ENCODE measurements around the gene MYO9A.
"Not testable (repeated sequence)": the region's sequence is repeated elsewhere in the genome, so short reads cannot be mapped to it uniquely, and the experiment has no call there.

Gene MYO9A

DNA sequence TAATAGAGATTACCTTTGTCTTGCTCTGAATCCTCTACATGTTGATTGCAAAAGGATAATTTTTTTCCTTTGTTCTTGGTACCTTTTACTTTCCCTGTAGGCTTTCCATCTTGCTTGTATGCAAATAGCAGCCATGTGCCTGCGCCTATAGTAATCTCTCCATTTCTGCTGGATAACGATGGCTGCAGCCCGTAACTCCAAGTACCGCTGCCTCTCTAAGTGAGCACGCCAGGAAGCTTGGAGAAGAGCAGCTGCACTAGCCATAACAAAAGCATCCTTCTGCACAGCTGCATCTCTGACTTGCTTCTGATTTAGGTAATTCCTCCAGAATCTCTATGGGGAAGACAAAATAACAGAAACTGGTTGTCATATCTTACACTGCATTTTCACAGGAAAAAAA lies 218.3 kb downstream of the MYO9A start:
- DNase-seq (ENCODE audit: low read depth): no peak
- Histone ChIP-seq H3K4me1 (ENCODE audit: control insufficient read depth, insufficient read depth, low read length) (no peaks in the 10 kb centered on the region), H3K4me3 (ENCODE audit: low read length) (no peak overlapping the region), H3K27me3 (replicated peaks; ENCODE audit: control insufficient read depth, insufficient read depth, low read length) (no peaks in the 10 kb centered on the region), H3K36me3 (ENCODE audit: control insufficient read depth, insufficient read depth, low read length, severe bottlenecking) (peaks cover 64% of the 10 kb centered on the region), H3K9me3 (ENCODE audit: control insufficient read depth, low read length) (no peaks in the 10 kb centered on the region), H3K9ac (ENCODE audit: low read length) (no peak overlapping the region)

DNA sequence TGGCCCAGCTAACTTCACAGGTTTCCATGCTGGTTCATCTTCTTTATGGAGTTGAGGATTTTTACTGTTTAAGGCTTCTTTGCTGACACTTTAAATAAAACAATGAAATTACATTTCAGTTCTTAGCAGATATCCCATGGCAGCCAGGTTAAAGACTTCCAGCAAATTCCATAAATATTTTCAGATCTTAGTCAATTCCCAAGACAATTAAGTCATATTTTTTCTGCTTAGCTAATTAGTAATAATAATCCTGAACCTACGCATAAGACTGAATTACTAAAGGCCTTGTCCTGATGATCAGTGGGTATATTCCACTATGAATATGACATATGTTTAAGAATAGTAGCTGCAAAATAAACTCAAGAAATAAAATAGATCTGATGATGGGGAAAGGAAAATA lies 224.3 kb downstream of the MYO9A start:
- no peak for DNase-seq (ENCODE audit: low read depth)
- H3K27me3 ChIP-seq (replicated peaks; ENCODE audit: control insufficient read depth, insufficient read depth, low read length): no peaks in the 10 kb centered on the region
- no peak overlapping the region for H3K4me3 ChIP-seq (ENCODE audit: low read length)
- peaks cover 39% of the 10 kb centered on the region for H3K36me3 ChIP-seq (ENCODE audit: control insufficient read depth, insufficient read depth, low read length, severe bottlenecking)
- H3K9ac ChIP-seq (ENCODE audit: low read length): no peak overlapping the region
- no peaks in the 10 kb centered on the region for H3K9me3 ChIP-seq (ENCODE audit: control insufficient read depth, low read length)
- no peaks in the 10 kb centered on the region for H3K4me1 ChIP-seq (ENCODE audit: control insufficient read depth, insufficient read depth, low read length)

GRCh38 chr15:71892335-71892734 lies 225.6 kb downstream of the MYO9A start:
- H3K36me3 ChIP-seq (ENCODE audit: control insufficient read depth, insufficient read depth, low read length, severe bottlenecking): peaks cover 34% of the 10 kb centered on the region
- DNase-seq (ENCODE audit: low read depth): no peak
- no peak overlapping the region for H3K9ac ChIP-seq (ENCODE audit: low read length)
- no peak overlapping the region for H3K4me3 ChIP-seq (ENCODE audit: low read length)
- H3K4me1 ChIP-seq (ENCODE audit: control insufficient read depth, insufficient read depth, low read length): no peaks in the 10 kb centered on the region
- H3K9me3 ChIP-seq (ENCODE audit: control insufficient read depth, low read length): no peaks in the 10 kb centered on the region
- no peaks in the 10 kb centered on the region for H3K27me3 ChIP-seq (replicated peaks; ENCODE audit: control insufficient read depth, insufficient read depth, low read length)

DNA sequence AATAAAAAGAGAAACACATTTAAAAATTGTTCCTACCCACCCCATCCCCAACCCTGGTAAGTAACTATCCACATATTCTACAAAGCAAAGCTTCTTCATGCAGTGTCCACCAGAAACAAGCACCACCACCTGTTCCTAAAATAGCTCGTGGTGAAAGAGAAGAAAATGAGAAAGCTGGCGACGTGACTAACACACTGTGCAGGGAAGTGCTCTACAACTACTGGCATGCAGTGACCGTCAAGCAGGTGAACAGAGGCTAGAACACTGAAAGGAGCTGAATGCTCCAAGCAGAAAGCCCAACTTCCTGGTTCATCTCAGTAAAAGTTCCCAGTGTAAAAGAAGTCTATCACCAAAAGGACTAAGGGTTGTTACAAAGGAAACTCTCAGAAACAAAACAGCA lies 226.9 kb downstream of the MYO9A start:
- no peaks in the 10 kb centered on the region for H3K27me3 ChIP-seq (replicated peaks; ENCODE audit: control insufficient read depth, insufficient read depth, low read length)
- DNase-seq (ENCODE audit: low read depth): no peak
- no peaks in the 10 kb centered on the region for H3K4me1 ChIP-seq (ENCODE audit: control insufficient read depth, insufficient read depth, low read length)
- no peak overlapping the region for H3K9ac ChIP-seq (ENCODE audit: low read length)
- H3K9me3 ChIP-seq (ENCODE audit: control insufficient read depth, low read length): no peaks in the 10 kb centered on the region
- no peak overlapping the region for H3K4me3 ChIP-seq (ENCODE audit: low read length)
- peaks cover 41% of the 10 kb centered on the region for H3K36me3 ChIP-seq (ENCODE audit: control insufficient read depth, insufficient read depth, low read length, severe bottlenecking)

DNA sequence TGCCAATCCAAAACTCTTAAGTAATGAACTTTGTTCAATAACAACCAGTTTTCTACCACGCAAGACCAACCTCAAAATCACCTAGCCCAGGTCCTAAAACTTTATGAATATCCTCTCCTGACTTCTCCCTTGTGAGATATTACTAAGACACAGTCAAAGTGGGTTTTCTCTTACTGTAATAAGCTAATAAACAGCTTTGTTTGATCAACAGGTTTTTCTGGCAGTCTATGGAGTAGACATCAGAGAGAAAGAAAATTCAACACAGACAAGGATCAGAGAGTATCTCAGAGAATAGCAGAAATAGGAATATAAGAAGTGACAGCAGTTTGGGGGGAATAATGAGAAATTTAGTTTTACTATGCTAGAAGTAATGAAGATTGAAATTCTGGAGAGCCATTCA lies 228.0 kb downstream of the MYO9A start:
- DNase-seq (ENCODE audit: low read depth): no peak

DNA sequence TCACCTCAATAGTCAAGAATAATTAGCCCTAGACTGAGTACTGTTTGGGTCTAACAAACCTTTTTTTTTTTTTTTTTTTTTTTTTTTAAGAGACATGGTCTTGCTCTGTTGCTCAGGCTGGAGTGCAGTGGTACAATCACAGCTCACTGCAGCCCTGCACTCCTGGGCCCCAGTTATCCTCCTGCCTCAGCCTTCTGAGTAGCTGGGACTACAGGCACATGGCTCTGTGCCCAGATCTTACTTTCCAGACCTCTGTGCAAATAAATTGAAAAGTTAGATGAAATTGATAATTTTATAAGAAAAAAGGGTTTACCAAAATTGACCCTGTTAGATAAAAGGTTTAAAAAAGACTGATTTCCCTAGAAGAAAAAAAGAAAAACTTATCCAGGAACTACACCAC lies 228.6 kb downstream of the MYO9A start:
- no peak for DNase-seq (ENCODE audit: low read depth)
- Histone ChIP-seq H3K4me1 (ENCODE audit: control insufficient read depth, insufficient read depth, low read length) (no peaks in the 10 kb centered on the region), H3K9ac (ENCODE audit: low read length) (no peak overlapping the region), H3K36me3 (ENCODE audit: control insufficient read depth, insufficient read depth, low read length, severe bottlenecking) (peaks cover 53% of the 10 kb centered on the region), H3K9me3 (ENCODE audit: control insufficient read depth, low read length) (no peaks in the 10 kb centered on the region), H3K27me3 (replicated peaks; ENCODE audit: control insufficient read depth, insufficient read depth, low read length) (no peaks in the 10 kb centered on the region), H3K4me3 (ENCODE audit: low read length) (no peak overlapping the region)

More for the DNA sequence above, 228.0 kb downstream of the MYO9A start:
- H3K9me3 ChIP-seq (ENCODE audit: control insufficient read depth, low read length): no peaks in the 10 kb centered on the region
- H3K27me3 ChIP-seq (replicated peaks; ENCODE audit: control insufficient read depth, insufficient read depth, low read length): no peaks in the 10 kb centered on the region
- H3K4me3 ChIP-seq (ENCODE audit: low read length): no peak overlapping the region
- peaks cover 50% of the 10 kb centered on the region for H3K36me3 ChIP-seq (ENCODE audit: control insufficient read depth, insufficient read depth, low read length, severe bottlenecking)
- no peaks in the 10 kb centered on the region for H3K4me1 ChIP-seq (ENCODE audit: control insufficient read depth, insufficient read depth, low read length)
- no peak overlapping the region for H3K9ac ChIP-seq (ENCODE audit: low read length)

- Histone ChIP-seq H3K9me3 (ENCODE audit: control insufficient read depth, low read length) (no peaks in the 10 kb centered on the region), H3K27me3 (replicated peaks; ENCODE audit: control insufficient read depth, insufficient read depth, low read length) (no peaks in the 10 kb centered on the region), H3K4me3 (ENCODE audit: low read length) (no peak overlapping the region), H3K4me1 (ENCODE audit: control insufficient read depth, insufficient read depth, low read length) (no peaks in the 10 kb centered on the region), H3K9ac (ENCODE audit: low read length) (no peak overlapping the region), H3K36me3 (ENCODE audit: control insufficient read depth, insufficient read depth, low read length, severe bottlenecking) (peaks cover 55% of the 10 kb centered on the region)
- DNase-seq (ENCODE audit: low read depth): no peak
Measured at GRCh38 chr15:71888797-71889196, 229.2 kb downstream of the MYO9A start.

DNA sequence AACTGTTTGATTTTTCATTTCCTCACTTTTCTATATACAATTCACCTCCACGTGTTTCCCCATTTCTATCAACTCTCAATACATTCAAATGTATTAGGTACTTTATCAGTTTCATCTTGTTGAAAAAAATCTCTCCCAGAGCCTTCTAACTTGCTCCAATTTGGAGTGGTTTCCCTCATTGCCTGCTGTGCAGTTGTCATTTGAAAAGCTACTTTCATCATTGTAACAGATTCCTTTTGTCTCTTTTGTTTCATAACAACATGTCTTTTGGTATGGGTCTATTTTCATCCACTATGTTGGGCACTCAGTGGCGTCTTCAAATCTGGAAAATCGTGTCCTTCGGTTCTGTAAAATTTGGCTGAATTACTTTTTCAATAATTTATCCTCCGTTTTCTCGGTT lies 232.6 kb downstream of the MYO9A start:
- Histone ChIP-seq H3K27me3 (replicated peaks; ENCODE audit: control insufficient read depth, insufficient read depth, low read length) (no peaks in the 10 kb centered on the region), H3K4me3 (ENCODE audit: low read length) (no peak overlapping the region), H3K9ac (ENCODE audit: low read length) (no peak overlapping the region), H3K36me3 (ENCODE audit: control insufficient read depth, insufficient read depth, low read length, severe bottlenecking) (peaks cover 66% of the 10 kb centered on the region), H3K9me3 (ENCODE audit: control insufficient read depth, low read length) (no peaks in the 10 kb centered on the region), H3K4me1 (ENCODE audit: control insufficient read depth, insufficient read depth, low read length) (no peaks in the 10 kb centered on the region)
- no peak for DNase-seq (ENCODE audit: low read depth)

DNA sequence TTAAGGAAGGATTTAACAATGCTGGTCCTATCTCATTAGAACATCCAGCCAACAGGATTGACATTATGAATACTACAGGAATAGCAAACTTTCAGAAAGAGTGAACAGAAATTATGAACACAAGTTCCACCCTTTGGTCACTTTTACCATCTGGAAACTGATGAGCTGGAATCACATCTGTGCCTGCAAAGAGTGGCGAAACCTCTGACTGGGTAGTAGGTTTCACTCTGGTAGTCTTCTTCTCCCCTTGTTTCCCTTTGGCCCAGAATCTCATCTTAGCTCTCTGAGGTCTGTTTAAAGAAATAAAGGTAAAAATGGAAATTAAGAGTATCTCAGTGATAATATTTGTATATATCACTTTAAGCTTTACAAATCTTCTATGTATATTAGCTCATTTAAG lies 234.5 kb downstream of the MYO9A start:
- DNase-seq (ENCODE audit: low read depth): no peak

DNA sequence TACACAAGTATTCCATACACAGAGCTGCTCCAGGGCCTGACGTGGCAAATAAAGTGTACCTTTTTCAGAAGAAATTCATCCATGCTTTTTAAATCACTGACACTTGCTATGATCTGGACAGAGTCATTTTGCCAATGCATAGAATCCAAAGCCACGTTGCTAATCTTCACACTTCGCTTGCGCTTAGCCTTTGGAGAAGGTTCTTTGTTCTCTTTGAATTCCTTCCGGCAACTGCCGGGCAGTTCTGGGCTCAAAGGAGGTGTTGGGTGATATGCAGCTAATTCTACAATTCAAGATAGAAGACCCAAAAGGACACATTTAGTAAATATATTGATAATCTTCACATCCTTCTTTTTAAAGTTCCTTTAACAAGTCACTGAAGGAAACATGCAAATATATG lies 237.7 kb downstream of the MYO9A start:
- H3K9me3 ChIP-seq (ENCODE audit: control insufficient read depth, low read length): no peaks in the 10 kb centered on the region
- no peak overlapping the region for H3K9ac ChIP-seq (ENCODE audit: low read length)
- H3K27me3 ChIP-seq (replicated peaks; ENCODE audit: control insufficient read depth, insufficient read depth, low read length): no peaks in the 10 kb centered on the region
- DNase-seq (ENCODE audit: low read depth): no peak
- H3K36me3 ChIP-seq (ENCODE audit: control insufficient read depth, insufficient read depth, low read length, severe bottlenecking): peaks cover 63% of the 10 kb centered on the region
- H3K4me1 ChIP-seq (ENCODE audit: control insufficient read depth, insufficient read depth, low read length): no peaks in the 10 kb centered on the region
- H3K4me3 ChIP-seq (ENCODE audit: low read length): no peak overlapping the region

More for the DNA sequence above, 234.5 kb downstream of the MYO9A start:
- Histone ChIP-seq H3K4me1 (ENCODE audit: control insufficient read depth, insufficient read depth, low read length) (no peaks in the 10 kb centered on the region), H3K4me3 (ENCODE audit: low read length) (no peak overlapping the region), H3K9me3 (ENCODE audit: control insufficient read depth, low read length) (no peaks in the 10 kb centered on the region), H3K27me3 (replicated peaks; ENCODE audit: control insufficient read depth, insufficient read depth, low read length) (no peaks in the 10 kb centered on the region), H3K36me3 (ENCODE audit: control insufficient read depth, insufficient read depth, low read length, severe bottlenecking) (peaks cover 78% of the 10 kb centered on the region), H3K9ac (ENCODE audit: low read length) (no peak overlapping the region)

GRCh38 chr15:71874245-71874644 lies 243.7 kb downstream of the MYO9A start:
- Histone ChIP-seq H3K27me3 (replicated peaks; ENCODE audit: control insufficient read depth, insufficient read depth, low read length) (no peaks in the 10 kb centered on the region), H3K36me3 (ENCODE audit: control insufficient read depth, insufficient read depth, low read length, severe bottlenecking) (peaks cover 32% of the 10 kb centered on the region), H3K4me3 (ENCODE audit: low read length) (no peak overlapping the region), H3K9ac (ENCODE audit: low read length) (no peak overlapping the region), H3K4me1 (ENCODE audit: control insufficient read depth, insufficient read depth, low read length) (peaks cover 7% of the 10 kb centered on the region), H3K9me3 (ENCODE audit: control insufficient read depth, low read length) (no peaks in the 10 kb centered on the region)
- DNase-seq (ENCODE audit: low read depth): no peak

- H3K4me1 ChIP-seq (ENCODE audit: control insufficient read depth, insufficient read depth, low read length); DNase-seq (ENCODE audit: low read depth); H3K9me3 ChIP-seq (ENCODE audit: control insufficient read depth, low read length); H3K9ac ChIP-seq (ENCODE audit: low read length); H3K27me3 ChIP-seq (replicated peaks; ENCODE audit: control insufficient read depth, insufficient read depth, low read length); H3K4me3 ChIP-seq (ENCODE audit: low read length): not testable (repeated sequence)
- peaks cover 20% of the 10 kb centered on the region for H3K36me3 ChIP-seq (ENCODE audit: control insufficient read depth, insufficient read depth, low read length, severe bottlenecking)
Measured at GRCh38 chr15:71858232-71858631, 259.7 kb downstream of the MYO9A start.
